ENCODE results near the gene OR10G2.

The OR10G2 gene

DNA sequence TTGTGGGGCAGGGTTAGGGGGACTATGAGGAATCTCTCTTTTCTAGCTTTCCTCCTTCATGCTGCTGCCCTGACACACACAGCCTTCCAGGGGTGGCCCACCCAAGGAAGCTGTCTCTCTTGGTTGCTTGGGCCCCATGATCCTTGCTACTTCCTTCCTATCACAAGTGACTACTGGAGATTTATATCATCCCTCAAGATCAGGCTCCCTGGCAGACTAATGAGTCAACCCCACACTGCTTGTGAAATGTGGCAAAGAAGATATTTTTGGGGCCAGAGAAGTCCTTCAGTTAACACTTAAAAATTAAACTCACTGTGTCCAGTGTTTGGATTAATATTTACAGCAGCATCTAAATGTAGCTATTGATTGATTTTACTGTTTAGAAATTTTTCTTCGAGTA, 37.4 kb upstream of the OR10G2 start:
- TF ChIP-seq, protein P1, sequence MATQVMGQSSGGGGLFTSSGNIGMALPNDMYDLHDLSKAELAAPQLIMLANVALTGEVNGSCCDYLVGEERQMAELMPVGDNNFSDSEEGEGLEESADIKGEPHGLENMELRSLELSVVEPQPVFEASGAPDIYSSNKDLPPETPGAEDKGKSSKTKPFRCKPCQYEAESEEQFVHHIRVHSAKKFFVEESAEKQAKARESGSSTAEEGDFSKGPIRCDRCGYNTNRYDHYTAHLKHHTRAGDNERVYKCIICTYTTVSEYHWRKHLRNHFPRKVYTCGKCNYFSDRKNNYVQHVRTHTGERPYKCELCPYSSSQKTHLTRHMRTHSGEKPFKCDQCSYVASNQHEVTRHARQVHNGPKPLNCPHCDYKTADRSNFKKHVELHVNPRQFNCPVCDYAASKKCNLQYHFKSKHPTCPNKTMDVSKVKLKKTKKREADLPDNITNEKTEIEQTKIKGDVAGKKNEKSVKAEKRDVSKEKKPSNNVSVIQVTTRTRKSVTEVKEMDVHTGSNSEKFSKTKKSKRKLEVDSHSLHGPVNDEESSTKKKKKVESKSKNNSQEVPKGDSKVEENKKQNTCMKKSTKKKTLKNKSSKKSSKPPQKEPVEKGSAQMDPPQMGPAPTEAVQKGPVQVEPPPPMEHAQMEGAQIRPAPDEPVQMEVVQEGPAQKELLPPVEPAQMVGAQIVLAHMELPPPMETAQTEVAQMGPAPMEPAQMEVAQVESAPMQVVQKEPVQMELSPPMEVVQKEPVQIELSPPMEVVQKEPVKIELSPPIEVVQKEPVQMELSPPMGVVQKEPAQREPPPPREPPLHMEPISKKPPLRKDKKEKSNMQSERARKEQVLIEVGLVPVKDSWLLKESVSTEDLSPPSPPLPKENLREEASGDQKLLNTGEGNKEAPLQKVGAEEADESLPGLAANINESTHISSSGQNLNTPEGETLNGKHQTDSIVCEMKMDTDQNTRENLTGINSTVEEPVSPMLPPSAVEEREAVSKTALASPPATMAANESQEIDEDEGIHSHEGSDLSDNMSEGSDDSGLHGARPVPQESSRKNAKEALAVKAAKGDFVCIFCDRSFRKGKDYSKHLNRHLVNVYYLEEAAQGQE (IDR thresholded peaks at IDR 0.05; ENCODE audit: insufficient read depth in 1 of 2, low read depth in 2 of 2, low read length in 2 of 2), result no peak
- TF ChIP-seq TAF1 (IDR thresholded peaks at IDR 0.05; ENCODE audit: borderline replicate concordance, insufficient read depth, low read length) (no peak), SIN3A (IDR thresholded peaks at IDR 0.05; ENCODE audit: borderline replicate concordance, insufficient read depth, low read length) (no peak), FOXP2 (optimal IDR thresholded peaks at IDR 0.05; ENCODE audit: borderline replicate concordance, extremely low read depth, extremely low read length, insufficient read depth) (no peak), POLR2AphosphoS5 (IDR thresholded peaks at IDR 0.05; ENCODE audit: low read depth, low read length) (no peak)

DNA sequence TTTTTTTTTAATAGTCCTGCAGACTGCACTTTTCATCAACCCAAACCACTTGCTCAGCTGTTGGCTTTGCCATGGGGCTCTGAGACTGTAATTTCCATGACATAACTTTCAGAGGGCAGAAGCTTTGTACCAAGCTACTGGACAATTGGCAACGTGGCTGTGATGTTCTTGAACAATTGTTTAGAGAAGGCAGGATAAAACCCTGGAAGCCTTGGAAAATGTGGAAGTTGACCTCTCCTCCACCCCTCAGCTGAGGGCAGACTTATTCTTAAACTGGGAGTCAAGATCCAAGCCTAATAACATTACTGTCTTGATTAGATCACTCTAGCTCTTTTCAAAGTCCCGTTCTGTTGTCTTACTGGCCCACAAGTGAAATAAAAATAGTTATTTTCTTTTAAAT, 36.6 kb upstream of the OR10G2 start:
- TF ChIP-seq POLR2AphosphoS5 (IDR thresholded peaks at IDR 0.05; ENCODE audit: low read depth, low read length) (no peak), TAF1 (IDR thresholded peaks at IDR 0.05; ENCODE audit: borderline replicate concordance, insufficient read depth, low read length) (no peak), FOXP2 (optimal IDR thresholded peaks at IDR 0.05; ENCODE audit: borderline replicate concordance, extremely low read depth, extremely low read length, insufficient read depth) (no peak), SIN3A (IDR thresholded peaks at IDR 0.05; ENCODE audit: borderline replicate concordance, insufficient read depth, low read length) (no peak)
- TF ChIP-seq, protein P1 (IDR thresholded peaks at IDR 0.05; ENCODE audit: insufficient read depth in 1 of 2, low read depth in 2 of 2, low read length in 2 of 2), result no peak

DNA sequence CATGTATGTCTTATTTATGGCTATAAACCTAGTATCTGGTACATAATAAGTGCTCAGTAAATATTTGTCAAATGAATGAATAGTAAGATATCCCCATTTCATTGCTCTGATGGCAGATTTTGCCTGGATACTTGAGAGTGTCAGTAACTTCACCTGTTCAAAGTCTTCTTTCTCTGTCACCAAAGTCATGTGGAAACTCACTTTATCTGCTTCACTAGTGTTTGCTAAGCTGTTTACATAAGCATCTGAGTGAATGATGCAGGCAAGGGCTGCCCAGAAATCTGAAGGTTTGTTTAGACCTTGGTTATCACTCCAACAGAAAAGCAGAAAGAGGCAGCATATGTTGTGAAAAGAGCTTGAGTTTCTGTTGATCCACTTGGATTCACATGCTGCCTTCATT, 34.5 kb upstream of the OR10G2 start:
- TF ChIP-seq, protein P1 (IDR thresholded peaks at IDR 0.05; ENCODE audit: insufficient read depth in 1 of 2, low read depth in 2 of 2, low read length in 2 of 2), result no peak

DNA sequence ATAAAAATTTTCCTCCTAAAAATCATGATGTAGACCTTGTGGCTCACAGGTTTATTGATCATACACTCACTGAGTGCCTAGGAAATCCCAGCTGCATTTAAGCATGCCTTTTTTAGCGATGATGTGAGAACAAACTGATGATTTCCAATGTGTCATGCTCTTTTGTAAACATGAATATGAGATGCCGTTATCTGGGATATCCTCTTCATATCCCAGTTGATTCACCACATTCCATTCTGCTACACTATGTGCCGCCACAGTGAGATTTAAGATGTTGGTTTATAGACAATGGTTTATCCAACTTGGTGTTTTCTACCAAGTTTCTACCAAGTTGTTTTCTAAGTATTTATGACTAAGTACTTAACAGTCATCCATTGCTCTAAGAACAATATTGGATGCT, 33.6 kb upstream of the OR10G2 start:
- no peak for TF ChIP-seq FOXP2 (optimal IDR thresholded peaks at IDR 0.05; ENCODE audit: borderline replicate concordance, extremely low read depth, extremely low read length, insufficient read depth)
- TF ChIP-seq, protein P1 (IDR thresholded peaks at IDR 0.05; ENCODE audit: insufficient read depth in 1 of 2, low read depth in 2 of 2, low read length in 2 of 2), result no peak
- no peak for TF ChIP-seq SIN3A (IDR thresholded peaks at IDR 0.05; ENCODE audit: borderline replicate concordance, insufficient read depth, low read length)
- TF ChIP-seq TAF1 (IDR thresholded peaks at IDR 0.05; ENCODE audit: borderline replicate concordance, insufficient read depth, low read length), result no peak
- TF ChIP-seq POLR2AphosphoS5 (IDR thresholded peaks at IDR 0.05; ENCODE audit: low read depth, low read length), result no peak

DNA sequence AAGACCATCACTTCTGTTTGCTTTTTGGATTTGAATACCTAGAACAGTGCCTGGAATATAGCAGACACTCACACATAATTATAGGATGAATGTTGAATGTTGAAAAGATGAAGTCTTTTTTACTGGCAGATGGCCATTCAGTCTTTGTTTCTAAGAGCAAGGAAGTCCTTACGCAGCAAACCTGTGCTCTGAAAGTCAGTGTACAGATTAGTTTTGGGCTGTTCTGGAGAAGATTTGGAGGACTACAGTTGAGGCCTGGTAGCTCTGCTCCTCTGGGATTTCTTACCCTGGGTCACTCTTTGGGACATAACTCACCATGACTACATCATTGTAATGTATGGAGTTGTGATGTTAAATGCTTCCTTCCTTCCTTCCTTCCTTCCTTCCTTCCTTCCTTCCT, 22.2 kb upstream of the OR10G2 start:
- no peak for TF ChIP-seq TAF1 (IDR thresholded peaks at IDR 0.05; ENCODE audit: borderline replicate concordance, insufficient read depth, low read length)
- no peak for TF ChIP-seq POLR2AphosphoS5 (IDR thresholded peaks at IDR 0.05; ENCODE audit: low read depth, low read length)
- no peak for TF ChIP-seq FOXP2 (optimal IDR thresholded peaks at IDR 0.05; ENCODE audit: borderline replicate concordance, extremely low read depth, extremely low read length, insufficient read depth)
- no peak for TF ChIP-seq SIN3A (IDR thresholded peaks at IDR 0.05; ENCODE audit: borderline replicate concordance, insufficient read depth, low read length)
- TF ChIP-seq, protein P1 (IDR thresholded peaks at IDR 0.05; ENCODE audit: insufficient read depth in 1 of 2, low read depth in 2 of 2, low read length in 2 of 2), result no peak

Measured in PFSK-1 (cell line).